ENCODE data around the gene CCNJ.

CCNJ gene

GRCh38 chr10:96077156-96077555 lies 33.8 kb downstream of the CCNJ start:
- no peak overlapping the region for H3K4me3 ChIP-seq
- peak; percentile 22 to 94 for DNase-seq (ENCODE audit: low spot score in 2 of 2)
- H3K9me3 ChIP-seq: no peaks in the 10 kb centered on the region
- H3K27me3 ChIP-seq (ENCODE audit: low read depth): no peaks in the 10 kb centered on the region
- peaks cover 18% of the 10 kb centered on the region for H3K4me1 ChIP-seq
- in situ Hi-C loops (cut with MboI; ENCODE audit: low sequenced_read_pairs): no loop called here
- H3K36me3 ChIP-seq (replicated peaks): no peaks in the 10 kb centered on the region

- in situ Hi-C loops (cut with MboI; ENCODE audit: low sequenced_read_pairs): no loop called here
- peaks cover 8% of the 10 kb centered on the region for H3K4me1 ChIP-seq
- no peak for DNase-seq (ENCODE audit: low spot score in 2 of 2)
- no peaks in the 10 kb centered on the region for H3K27me3 ChIP-seq (ENCODE audit: low read depth)
- no peak overlapping the region for H3K4me3 ChIP-seq
- no peaks in the 10 kb centered on the region for H3K36me3 ChIP-seq (replicated peaks)
- H3K9me3 ChIP-seq: no peaks in the 10 kb centered on the region
Observed at GRCh38 chr10:96082153-96082552, 38.8 kb downstream of the CCNJ start.

- Histone ChIP-seq H3K36me3 (replicated peaks) (no peaks in the 10 kb centered on the region), H3K4me1 (peaks cover 3% of the 10 kb centered on the region; the same call in 1 of the 2 replicates), H3K27me3 (ENCODE audit: low read depth) (no peaks in the 10 kb centered on the region), H3K4me3 (no peak overlapping the region), H3K9me3 (no peaks in the 10 kb centered on the region)
- DNase-seq (ENCODE audit: low spot score in 2 of 2): no peak
- in situ Hi-C loops (cut with MboI; ENCODE audit: low sequenced_read_pairs): no loop called here
Observed at GRCh38 chr10:96082748-96083147, 39.4 kb downstream of the CCNJ start.

- no peak for DNase-seq (ENCODE audit: low spot score in 2 of 2)
- H3K27me3 ChIP-seq (ENCODE audit: low read depth): no peaks in the 10 kb centered on the region
- no peak overlapping the region for H3K4me3 ChIP-seq
- in situ Hi-C loops (cut with MboI; ENCODE audit: low sequenced_read_pairs): no loop called here
- H3K9me3 ChIP-seq: no peaks in the 10 kb centered on the region
- no peaks in the 10 kb centered on the region for H3K4me1 ChIP-seq
- no peaks in the 10 kb centered on the region for H3K36me3 ChIP-seq (replicated peaks)
Observed at GRCh38 chr10:96089116-96089515, 45.7 kb downstream of the CCNJ start.

GRCh38 chr10:96089670-96090462 lies 46.5 kb downstream of the CCNJ start:
- no peaks in the 10 kb centered on the region for H3K9me3 ChIP-seq
- no peak for DNase-seq (ENCODE audit: low spot score in 2 of 2)
- peaks cover 6% of the 10 kb centered on the region for H3K27me3 ChIP-seq (ENCODE audit: low read depth)
- no peaks in the 10 kb centered on the region for H3K4me1 ChIP-seq
- no peak overlapping the region for H3K4me3 ChIP-seq
- no peaks in the 10 kb centered on the region for H3K36me3 ChIP-seq (replicated peaks)
- in situ Hi-C loops (cut with MboI; ENCODE audit: low sequenced_read_pairs): no loop called here

- in situ Hi-C loops (cut with MboI; ENCODE audit: low sequenced_read_pairs): no loop called here
- Histone ChIP-seq H3K4me1 (no peaks in the 10 kb centered on the region), H3K4me3 (no peak overlapping the region)
Observed at GRCh38 chr10:96090463-96090800, 47.0 kb downstream of the CCNJ start.

GRCh38 chr10:96092999-96093767 lies 49.8 kb downstream of the CCNJ start:
- H3K4me3 ChIP-seq: no peak overlapping the region
- no peak for DNase-seq (ENCODE audit: low spot score in 2 of 2)
- peaks cover 11% of the 10 kb centered on the region for H3K27me3 ChIP-seq (ENCODE audit: low read depth)
- no peaks in the 10 kb centered on the region for H3K9me3 ChIP-seq
- no peaks in the 10 kb centered on the region for H3K36me3 ChIP-seq (replicated peaks)
- no peaks in the 10 kb centered on the region for H3K4me1 ChIP-seq
- in situ Hi-C loops (cut with MboI; ENCODE audit: low sequenced_read_pairs): no loop called here

More at GRCh38 chr10:96090463-96090800, 47.0 kb downstream of the CCNJ start:
- Histone ChIP-seq H3K9me3 (no peaks in the 10 kb centered on the region), H3K27me3 (ENCODE audit: low read depth) (peaks cover 11% of the 10 kb centered on the region), H3K36me3 (replicated peaks) (no peaks in the 10 kb centered on the region)
- no peak for DNase-seq (ENCODE audit: low spot score in 2 of 2)

GRCh38 chr10:96093948-96094347 lies 50.6 kb downstream of the CCNJ start:
- no peak for DNase-seq (ENCODE audit: low spot score in 2 of 2)
- H3K9me3 ChIP-seq: no peaks in the 10 kb centered on the region
- H3K36me3 ChIP-seq (replicated peaks): no peaks in the 10 kb centered on the region
- in situ Hi-C loops (cut with MboI; ENCODE audit: low sequenced_read_pairs): no loop called here
- no peak overlapping the region for H3K4me3 ChIP-seq
- peaks cover 11% of the 10 kb centered on the region for H3K27me3 ChIP-seq (ENCODE audit: low read depth)
- no peaks in the 10 kb centered on the region for H3K4me1 ChIP-seq

- H3K4me1 ChIP-seq: no peaks in the 10 kb centered on the region
- H3K4me3 ChIP-seq: no peak overlapping the region
- H3K9me3 ChIP-seq: no peaks in the 10 kb centered on the region
- no peaks in the 10 kb centered on the region for H3K36me3 ChIP-seq (replicated peaks)
- peaks cover 11% of the 10 kb centered on the region for H3K27me3 ChIP-seq (ENCODE audit: low read depth)
- no peak for DNase-seq (ENCODE audit: low spot score in 2 of 2)
- in situ Hi-C loops (cut with MboI; ENCODE audit: low sequenced_read_pairs): no loop called here
Observed at GRCh38 chr10:96096958-96097357, 53.6 kb downstream of the CCNJ start.

GRCh38 chr10:96097865-96098264 lies 54.5 kb downstream of the CCNJ start:
- H3K4me3 ChIP-seq: no peak overlapping the region
- H3K36me3 ChIP-seq (replicated peaks): no peaks in the 10 kb centered on the region
- in situ Hi-C loops (cut with MboI; ENCODE audit: low sequenced_read_pairs): no loop called here
- peaks cover 11% of the 10 kb centered on the region for H3K27me3 ChIP-seq (ENCODE audit: low read depth)
- no peaks in the 10 kb centered on the region for H3K4me1 ChIP-seq
- no peaks in the 10 kb centered on the region for H3K9me3 ChIP-seq
- no peak for DNase-seq (ENCODE audit: low spot score in 2 of 2)

GRCh38 chr10:96107623-96108038 lies 64.2 kb downstream of the CCNJ start:
- Histone ChIP-seq H3K27me3 (ENCODE audit: low read depth) (no peaks in the 10 kb centered on the region), H3K4me3 (no peak overlapping the region), H3K9me3 (no peaks in the 10 kb centered on the region), H3K4me1 (no peaks in the 10 kb centered on the region), H3K36me3 (replicated peaks) (no peaks in the 10 kb centered on the region)
- in situ Hi-C loops (cut with MboI; ENCODE audit: low sequenced_read_pairs): no loop called here
- DNase-seq (ENCODE audit: low spot score in 2 of 2): no peak

Data from HAP-1 (cell line).